Vagina (tissue), 2 donors: ENCODE data around the gene ZBTB5.

ENCODE experiments used
- CTCF ChIP-seq, 3 experiments: fragments of 450-650 bp in 2 of 3; fragments of 200-600 bp in 1 of 3; sonication (generic) in 1 of 3; IDR thresholded peaks; one replicate each; pipeline ENCODE4 v1.5.1; 2017 to 2019; ENCODE audit warnings: antibody characterized with exemption in 3 of 3, mild to moderate bottlenecking in 2 of 3, moderate library complexity in 2 of 3
- POLR2A ChIP-seq, 2 donors: fragments of 450-650 bp; IDR thresholded peaks; one replicate each; pipeline ENCODE4 v1.6.1; 2017; ENCODE audit warnings: antibody characterized with exemption in 2 of 2, mild to moderate bottlenecking in 2 of 2, moderate library complexity in 2 of 2
- POLR2AphosphoS5 ChIP-seq, 2 donors: sonication (generic); formaldehyde crosslinking; IDR thresholded peaks; one replicate each; pipeline ENCODE4 v1.9.0; 2017; ENCODE audit warnings: antibody characterized with exemption in 2 of 2, mild to moderate bottlenecking in 2 of 2, low read depth in 1 of 2; ENCODE audit not compliant: insufficient read depth in 1 of 2

GRCh38 chr9:37425298-37425752, 39.9 kb downstream of the ZBTB5 start:
- TF ChIP-seq POLR2A (IDR thresholded peaks at IDR 0.05) (no peak), CTCF (IDR thresholded peaks at IDR 0.05) (no peak), POLR2AphosphoS5 (IDR thresholded peaks at IDR 0.05; ENCODE audit: insufficient read depth in 1 of 2, low read depth in 1 of 2) (no peak)
